HG03460 (cell line): ENCODE measurements around the gene C1QTNF4.
"Not testable (repeated sequence)": the region's sequence is repeated elsewhere in the genome, so short reads cannot be mapped to it uniquely, and the experiment has no call there.

ENCODE experiments used
- ATAC-seq: cut with Tn5 transposase; IDR thresholded peaks from one replicate; pipeline ENCODE4 v1.9.1; 2021; ENCODE audit not compliant: unreplicated experiment

Gene C1QTNF4

GRCh38 chr11:47593934-47594855 lies at the start of gene C1QTNF4:
TSS of gene C1QTNF4 (minus strand) at chr11:47594411. CDS start at chr11:47590810, 3,601 bp downstream.
- no peak for ATAC-seq

DNA sequence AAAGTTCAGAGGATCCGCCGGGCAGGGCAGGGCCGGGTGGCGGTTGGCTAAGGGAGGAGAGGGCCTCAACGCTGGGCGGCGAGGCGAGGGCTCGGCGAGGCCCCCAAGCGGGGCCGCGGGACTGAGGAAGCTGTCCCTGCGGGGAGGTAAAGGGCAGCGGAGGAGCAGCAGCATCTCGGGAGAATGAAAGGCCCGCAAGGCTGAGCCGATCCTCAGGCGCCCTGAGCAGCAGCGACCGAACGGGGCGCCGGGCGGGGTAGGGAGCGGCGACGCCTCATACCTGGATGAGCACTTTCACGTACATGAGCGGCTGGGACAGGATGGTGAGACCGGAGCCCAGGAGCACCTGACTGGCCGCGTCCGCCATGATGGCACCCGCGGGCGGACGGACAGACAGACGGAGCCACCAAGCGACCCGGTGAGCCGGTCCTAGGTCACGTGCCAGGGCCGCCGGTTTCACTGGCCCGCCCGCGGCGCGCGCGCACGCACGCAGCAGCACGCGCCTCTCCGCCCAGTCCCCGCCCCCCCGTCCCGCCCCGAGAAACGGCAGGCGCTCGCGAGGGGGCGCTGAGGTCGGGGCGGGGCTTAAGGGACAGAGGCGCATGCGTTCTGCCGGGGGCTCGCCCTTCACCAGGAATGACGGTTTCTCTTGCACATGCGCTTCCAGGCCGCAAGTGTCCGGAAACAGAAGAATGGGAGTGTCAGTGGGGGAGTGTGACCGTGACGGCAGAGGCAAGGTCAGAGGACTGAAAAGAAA lies 48.1 kb upstream of the C1QTNF4 start, which contains the start of gene MTCH2:
MTCH2 (minus strand) TSS at position 461 of the 757 bp plus-strand sequence; CDS start at position 367, 94 bp downstream.
- peak; percentile 90 for ATAC-seq

- ATAC-seq: no peak
Observed at GRCh38 chr11:47641600-47642098, 47.4 kb upstream of the C1QTNF4 start.

- ATAC-seq: not testable (repeated sequence)
Observed at GRCh38 chr11:47640506-47640905, 46.3 kb upstream of the C1QTNF4 start.

DNA sequence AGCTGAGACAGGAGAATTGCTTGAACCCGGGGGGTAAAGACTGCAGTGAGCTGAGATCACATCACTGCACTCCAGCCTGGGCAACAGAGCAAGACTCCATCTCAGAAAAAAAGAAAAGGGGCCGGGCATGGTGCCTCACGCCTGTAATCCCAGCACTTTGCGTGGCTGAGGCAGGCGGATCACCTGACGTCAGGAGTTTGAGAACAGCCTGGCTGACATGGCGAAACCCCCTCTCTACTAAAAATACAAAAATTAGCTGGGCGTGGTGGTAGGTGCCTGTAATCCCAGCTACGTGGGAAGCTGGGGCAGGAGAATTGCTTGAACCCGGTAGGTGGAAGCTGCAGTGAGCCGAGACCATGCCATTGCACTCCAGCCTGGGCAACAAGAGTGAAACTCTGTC lies 42.1 kb upstream of the C1QTNF4 start:
- ATAC-seq: not testable (repeated sequence)

DNA sequence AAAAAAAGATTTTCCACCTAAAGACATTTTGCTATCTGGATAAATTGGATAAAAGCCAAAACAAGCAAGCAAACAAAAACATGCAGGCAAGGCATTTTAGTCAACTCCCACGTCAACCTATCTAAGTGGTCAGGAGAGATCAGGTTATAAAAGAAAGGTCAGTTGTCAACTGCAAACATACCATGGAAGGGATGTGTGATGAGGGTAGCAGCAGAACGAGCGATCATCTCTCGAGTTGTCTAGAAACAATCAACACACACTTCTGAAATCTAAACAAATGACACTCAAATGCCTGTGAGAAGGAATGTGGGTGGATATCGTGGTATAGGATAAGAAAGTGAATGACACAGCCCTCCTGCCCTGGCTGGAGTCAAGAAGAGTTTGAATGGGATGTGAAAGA lies 37.3 kb upstream of the C1QTNF4 start:
- ATAC-seq: no peak

DNA sequence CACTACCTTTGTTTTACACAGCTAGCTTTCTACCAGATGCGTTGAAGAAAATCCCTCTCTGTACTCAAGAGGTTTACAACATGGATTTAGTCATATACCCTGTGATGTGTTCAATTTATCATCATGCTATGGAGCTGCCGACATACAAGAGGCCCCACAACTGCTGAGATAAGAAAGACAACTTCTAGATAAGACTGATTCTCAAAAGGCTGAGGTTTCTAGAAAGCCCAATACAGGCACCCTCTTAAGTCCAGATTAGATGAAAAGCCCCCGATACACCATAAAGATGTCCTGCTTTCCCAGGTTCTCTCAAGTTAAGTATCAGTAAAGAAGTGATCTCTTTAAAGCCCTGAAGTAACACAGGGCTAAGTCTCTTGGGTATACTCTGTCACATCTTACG lies 33.8 kb upstream of the C1QTNF4 start:
- no peak for ATAC-seq

GRCh38 chr11:47626234-47626633 lies 32.0 kb upstream of the C1QTNF4 start:
- ATAC-seq: no peak

GRCh38 chr11:47620836-47621378 lies 26.7 kb upstream of the C1QTNF4 start:
- ATAC-seq: no peak

- no peak for ATAC-seq
Observed at GRCh38 chr11:47617417-47617809, 23.2 kb upstream of the C1QTNF4 start.

GRCh38 chr11:47616726-47617416 lies 22.7 kb upstream of the C1QTNF4 start:
- ATAC-seq: no peak

DNA sequence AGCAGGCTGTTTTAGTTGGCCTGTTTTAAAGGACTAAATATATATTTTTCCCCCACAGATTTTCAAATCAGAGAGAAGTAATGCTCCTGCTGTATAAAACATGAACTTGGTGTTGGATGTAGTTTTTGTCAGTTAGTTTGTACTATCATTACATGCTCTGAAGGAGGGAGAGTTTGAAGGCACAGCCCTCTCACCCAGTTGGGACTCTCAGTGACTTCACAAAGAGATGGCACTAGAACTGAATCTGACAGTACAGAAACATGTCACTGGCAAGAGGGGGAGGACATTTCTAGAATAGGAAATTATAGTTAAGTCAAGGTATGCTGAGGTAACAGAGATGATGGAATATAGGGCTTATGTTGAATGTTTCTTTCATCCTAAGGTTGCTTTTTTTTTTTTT lies 21.0 kb upstream of the C1QTNF4 start:
- ATAC-seq: no peak

DNA sequence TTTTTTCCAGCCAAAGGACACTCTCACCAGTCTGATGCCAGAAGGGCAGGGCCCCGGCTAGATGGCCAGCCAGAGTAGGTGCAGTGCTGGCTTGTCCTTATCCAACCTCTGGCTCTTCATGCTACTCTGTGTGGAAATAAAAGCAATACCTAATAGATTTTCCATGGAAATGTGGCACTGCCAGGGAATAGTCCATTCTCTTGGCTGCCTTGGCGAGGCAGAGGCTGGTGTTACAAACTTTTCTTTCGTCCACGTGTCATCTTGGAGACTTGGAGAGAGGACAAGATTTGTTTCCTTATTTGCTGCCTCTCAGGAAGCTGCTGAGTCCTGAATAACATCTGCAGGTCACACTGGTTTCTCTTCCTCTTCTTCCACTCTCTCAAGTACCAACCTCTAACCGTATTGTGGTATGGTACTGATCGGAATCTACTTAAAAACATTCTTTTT lies 17.2 kb upstream of the C1QTNF4 start:
- peak; percentile 65 for ATAC-seq

DNA sequence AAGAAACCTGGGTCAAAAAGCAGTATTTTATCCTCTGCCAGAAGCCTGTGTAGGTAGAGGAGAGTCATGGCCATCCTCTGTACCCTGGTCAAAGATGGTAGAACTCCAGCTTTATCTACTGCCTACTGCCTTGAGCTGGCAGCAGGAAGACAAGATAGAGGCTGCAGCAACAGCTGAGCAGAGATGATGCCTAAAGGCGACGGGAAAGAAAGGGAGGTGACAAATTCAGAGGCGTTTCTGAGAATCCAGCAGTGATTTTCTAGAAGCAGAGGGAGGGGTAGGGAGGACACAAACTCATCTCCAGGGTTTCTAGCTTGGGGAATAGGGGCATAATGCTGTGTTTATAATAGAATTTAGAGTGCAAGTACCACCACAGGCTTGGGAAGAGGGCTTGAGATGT lies 15.5 kb upstream of the C1QTNF4 start:
- ATAC-seq: no peak

DNA sequence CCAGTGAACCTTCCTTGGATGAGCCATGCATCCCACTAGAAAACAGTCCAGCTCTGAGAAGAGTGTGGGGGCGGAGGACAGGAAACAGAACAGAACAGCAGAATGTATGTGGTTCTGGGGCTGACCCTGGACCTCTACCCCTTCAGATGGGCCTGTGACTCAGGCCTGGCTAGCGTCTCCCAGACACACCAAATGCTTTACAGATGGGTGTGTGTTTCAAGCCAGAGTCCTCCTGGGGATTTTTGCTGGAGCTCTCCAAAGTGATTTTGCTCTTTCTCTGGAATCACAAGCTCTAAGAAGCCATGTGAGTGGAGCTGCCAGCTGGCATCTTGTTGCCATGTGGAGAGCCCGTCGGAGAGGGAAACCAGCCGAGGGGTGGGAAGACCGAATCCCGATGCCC lies 13.2 kb upstream of the C1QTNF4 start:
- ATAC-seq: no peak

- ATAC-seq: no peak
Observed at GRCh38 chr11:47606731-47607130, 12.5 kb upstream of the C1QTNF4 start.

DNA sequence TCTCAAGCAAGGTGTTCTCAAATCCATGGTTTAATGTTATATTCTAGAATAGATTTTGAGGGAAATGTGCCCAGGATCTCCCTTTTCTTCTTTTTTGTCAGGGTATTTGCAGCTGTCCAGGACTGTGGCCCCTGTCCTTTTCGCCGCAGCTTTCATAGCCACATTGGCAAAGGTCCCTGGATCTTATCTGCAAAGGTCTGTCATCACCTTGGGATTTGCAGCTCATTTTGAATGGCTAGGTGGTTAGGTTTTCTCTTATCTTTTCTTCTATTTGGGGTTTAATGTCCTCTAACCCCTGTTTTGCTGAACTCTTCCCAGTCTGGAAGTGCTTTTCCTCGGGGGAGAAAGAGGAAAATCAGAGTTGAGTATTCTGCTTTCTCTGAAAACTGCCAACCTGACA lies 11.7 kb upstream of the C1QTNF4 start:
- no peak for ATAC-seq

GRCh38 chr11:47603295-47603694 lies 9.1 kb upstream of the C1QTNF4 start:
- ATAC-seq: no peak

DNA sequence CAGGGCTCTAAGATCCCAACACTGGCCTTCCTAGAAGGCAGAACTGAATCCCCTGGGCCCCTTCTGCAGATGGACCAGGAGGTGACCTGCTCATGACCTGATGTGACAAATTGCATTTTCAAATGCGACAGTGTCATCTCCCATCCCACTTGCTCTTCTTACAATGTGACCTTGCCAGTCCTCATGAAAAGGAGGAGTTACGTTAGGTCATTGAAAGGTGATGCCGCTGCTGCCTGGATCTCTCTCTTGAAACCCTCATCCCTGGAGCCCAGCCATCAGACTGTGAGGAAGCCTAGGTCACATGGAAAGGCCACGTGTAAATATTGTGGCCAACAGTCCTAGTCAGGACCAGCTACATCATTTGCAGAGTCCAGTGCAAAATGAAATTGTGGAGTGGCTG lies 5.7 kb upstream of the C1QTNF4 start:
- no peak for ATAC-seq

GRCh38 chr11:47595967-47596366 lies 1.8 kb upstream of the C1QTNF4 start:
- no peak for ATAC-seq

DNA sequence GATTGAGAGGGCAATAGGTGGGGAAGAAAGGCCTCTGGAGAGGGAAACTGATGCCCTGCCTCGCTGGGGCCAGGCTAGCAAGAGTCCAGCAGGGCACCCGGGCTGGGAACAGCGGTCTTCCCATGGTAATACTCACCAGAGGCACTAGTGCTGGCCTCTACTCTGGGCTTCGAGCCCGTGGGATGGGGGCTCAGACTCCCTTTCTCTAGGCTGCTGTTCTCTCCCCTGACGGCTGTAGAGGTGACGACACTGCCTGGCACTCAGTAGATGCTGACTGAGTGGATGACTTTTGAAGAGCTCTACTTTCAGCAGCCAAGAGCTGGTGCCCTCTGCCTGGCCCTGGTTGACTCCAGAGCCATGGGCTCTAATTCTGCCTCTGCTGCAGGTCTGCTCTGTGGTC lies 818 bp upstream of the C1QTNF4 start:
- ATAC-seq: no peak
